ENCODE measurements around the gene IFNG. TPM values are rescaled to one million over a fixed set of nuclear protein-coding genes. Genes with fewer than 3 reads are reported as not detected.

The IFNG gene
- total and polyA plus RNA-seq, 10 donors = 0.23 to 2.2 (median 0.60) TPM; not detected in 1

DNA sequence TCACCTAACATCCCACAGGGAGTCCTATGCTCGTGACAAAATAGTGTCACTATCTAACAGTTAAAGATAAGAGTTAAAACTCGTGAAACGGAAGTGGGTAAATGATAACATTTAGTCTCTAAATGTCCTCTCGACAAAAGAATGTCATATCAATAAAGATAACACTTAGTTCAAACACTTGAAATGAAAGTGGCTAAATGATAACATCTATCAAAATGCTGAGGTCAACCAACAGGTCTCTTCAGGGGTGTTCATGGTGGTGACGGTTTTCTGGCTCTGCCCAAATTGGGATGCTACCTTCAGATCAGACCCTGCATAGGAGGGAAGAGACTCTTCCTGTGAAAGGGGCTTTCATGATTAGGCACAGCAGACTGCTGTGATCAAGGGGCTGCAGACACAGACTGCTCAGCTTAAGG is 43.9 kb upstream of the IFNG start:
- DNase-seq = no peak
- Histone ChIP-seq H3K4me1 (peaks cover 0 to 6% (median 0%) of the 10 kb centered on the region in 6 donors), H3K4me3 (no peak overlapping the region), H3K36me3 (no peaks in the 10 kb centered on the region), H3K27me3 (replicated peaks in 1 of 7) (peaks cover 0 to 3% (median 0%) of the 10 kb centered on the region in 7 donors), H3K27ac (no peak overlapping the region), H3K9me3 (no peaks in the 10 kb centered on the region)
- TF ChIP-seq CTCF (IDR thresholded peaks at IDR 0.05 in 8 of 11, conservative IDR thresholded peaks at IDR 0.05 in 3 of 11) = no peak
- TF ChIP-seq POLR2A (IDR thresholded peaks at IDR 0.05) = no peak
- no peak for TF ChIP-seq POLR2AphosphoS5 (IDR thresholded peaks at IDR 0.05)
- intact Hi-C loops (cut with DNase I; ENCODE audit: low total_unique reads) = no loop called here
- 40 to 62% (median 53%) methylated on average over 5 of the region's 5 CpGs for WGBS, 5 donors

- Histone ChIP-seq H3K27me3 (replicated peaks in 1 of 7) (no peaks in the 10 kb centered on the region), H3K4me1 (peaks cover 0 to 6% (median 0%) of the 10 kb centered on the region in 6 donors), H3K4me3 (no peak overlapping the region), H3K27ac (no peak overlapping the region), H3K36me3 (no peaks in the 10 kb centered on the region), H3K9me3 (no peaks in the 10 kb centered on the region)
- intact Hi-C loops (cut with DNase I; ENCODE audit: low total_unique reads) = no loop called here
- no peak for DNase-seq
- TF ChIP-seq CTCF (IDR thresholded peaks at IDR 0.05 in 8 of 11, conservative IDR thresholded peaks at IDR 0.05 in 3 of 11) (no peak), POLR2AphosphoS5 (IDR thresholded peaks at IDR 0.05) (no peak), POLR2A (IDR thresholded peaks at IDR 0.05) (no peak)
- WGBS, 5 donors = 44 to 71% (median 64%) methylated on average over 2 of the region's 2 CpGs
Measured at GRCh38 chr12:68200854-68201253, 41.3 kb upstream of the IFNG start.

- intact Hi-C loops (cut with DNase I; ENCODE audit: low total_unique reads) = no loop called here
- no peaks in the 10 kb centered on the region for H3K27me3 ChIP-seq (replicated peaks in 1 of 7)
- H3K9me3 ChIP-seq = no peaks in the 10 kb centered on the region
- peaks cover 0 to 6% (median 0%) of the 10 kb centered on the region in 6 donors for H3K4me1 ChIP-seq
- H3K4me3 ChIP-seq = no peak overlapping the region
- H3K27ac ChIP-seq = no peak overlapping the region
- DNase-seq = no peak
- TF ChIP-seq CTCF (IDR thresholded peaks at IDR 0.05 in 8 of 11, conservative IDR thresholded peaks at IDR 0.05 in 3 of 11) = no peak
- no peak for TF ChIP-seq POLR2A (IDR thresholded peaks at IDR 0.05)
- no peak for TF ChIP-seq POLR2AphosphoS5 (IDR thresholded peaks at IDR 0.05)
- WGBS, 5 donors = 89 to 100% (median 96%) methylated on average over 1 of the region's 1 CpG
- H3K36me3 ChIP-seq = no peaks in the 10 kb centered on the region
Measured at GRCh38 chr12:68199127-68199526, 39.6 kb upstream of the IFNG start.

- 78 to 89% (median 83%) methylated on average over 12 of the region's 12 CpGs for WGBS, 5 donors
- Histone ChIP-seq H3K4me3 (no peak overlapping the region), H3K27me3 (replicated peaks in 1 of 7) (no peaks in the 10 kb centered on the region), H3K4me1 (peaks cover 0 to 6% (median 0%) of the 10 kb centered on the region in 6 donors), H3K9me3 (no peaks in the 10 kb centered on the region), H3K27ac (no peak overlapping the region), H3K36me3 (no peaks in the 10 kb centered on the region)
- intact Hi-C loops (cut with DNase I; ENCODE audit: low total_unique reads) = no loop called here
- DNase-seq = no peak
- TF ChIP-seq CTCF (IDR thresholded peaks at IDR 0.05 in 8 of 11, conservative IDR thresholded peaks at IDR 0.05 in 3 of 11) = no peak
- TF ChIP-seq POLR2AphosphoS5 (IDR thresholded peaks at IDR 0.05) = no peak
- no peak for TF ChIP-seq POLR2A (IDR thresholded peaks at IDR 0.05)
Measured at GRCh38 chr12:68198507-68199086, 39.1 kb upstream of the IFNG start.
